GM12872 (cell line): ENCODE results near the gene CACNA2D2.

ENCODE experiments used
- CTCF ChIP-seq: IDR thresholded peaks from 3 replicates; pipeline ENCODE4 v1.5.1; 2011; ENCODE audit warnings: low read depth, mild to moderate bottlenecking, low read length, moderate library complexity; ENCODE audit not compliant: insufficient read depth

CACNA2D2 gene

GRCh38 chr3:50470658-50471057, 32.8 kb downstream of the CACNA2D2 start:
- TF ChIP-seq CTCF: no peak

GRCh38 chr3:50467919-50468318, 35.5 kb downstream of the CACNA2D2 start:
- no peak for TF ChIP-seq CTCF

DNA sequence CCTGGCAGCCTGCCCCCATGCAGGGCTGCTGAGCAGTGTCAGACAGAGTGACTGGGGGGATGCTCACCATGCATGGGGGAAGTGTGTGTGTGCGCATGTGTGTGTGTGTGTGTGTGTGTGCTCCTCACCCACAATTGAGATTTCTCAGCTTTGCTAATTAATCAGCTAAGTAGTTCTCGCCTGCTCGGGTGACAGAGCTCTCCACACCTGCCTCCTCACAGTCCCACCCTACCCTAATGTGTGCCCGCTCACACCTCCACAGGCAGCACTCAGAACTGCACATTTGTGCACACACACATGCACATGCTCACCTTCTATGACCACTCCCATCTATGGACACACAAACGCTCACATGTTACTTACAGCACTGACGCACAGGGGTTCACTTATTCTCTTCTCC, 37.3 kb downstream of the CACNA2D2 start:
- peak; percentile 21; the same call in 1 of the 3 replicates for TF ChIP-seq CTCF

DNA sequence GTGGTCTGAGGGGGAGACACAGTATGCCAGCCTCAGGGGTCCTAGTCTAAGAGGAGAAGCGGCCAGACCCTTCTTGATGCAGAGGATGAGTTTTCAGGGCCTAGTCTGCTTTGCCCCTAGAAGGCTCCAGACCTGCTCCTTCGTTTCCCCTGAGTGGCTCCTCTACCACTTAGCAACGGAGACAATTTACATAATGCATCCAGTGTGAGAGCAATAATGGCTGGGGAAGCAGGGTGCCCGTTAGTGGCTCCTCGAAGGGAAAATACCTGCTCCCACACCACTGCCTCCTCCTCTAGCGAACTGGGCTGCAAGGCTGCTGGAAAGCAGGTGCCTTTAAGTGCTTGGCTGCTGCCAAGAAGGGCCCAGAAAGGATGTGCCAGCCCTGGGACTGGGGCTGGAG, 38.9 kb downstream of the CACNA2D2 start:
- no peak for TF ChIP-seq CTCF

- no peak for TF ChIP-seq CTCF
Measured at GRCh38 chr3:50459785-50460184, 43.6 kb downstream of the CACNA2D2 start.

DNA sequence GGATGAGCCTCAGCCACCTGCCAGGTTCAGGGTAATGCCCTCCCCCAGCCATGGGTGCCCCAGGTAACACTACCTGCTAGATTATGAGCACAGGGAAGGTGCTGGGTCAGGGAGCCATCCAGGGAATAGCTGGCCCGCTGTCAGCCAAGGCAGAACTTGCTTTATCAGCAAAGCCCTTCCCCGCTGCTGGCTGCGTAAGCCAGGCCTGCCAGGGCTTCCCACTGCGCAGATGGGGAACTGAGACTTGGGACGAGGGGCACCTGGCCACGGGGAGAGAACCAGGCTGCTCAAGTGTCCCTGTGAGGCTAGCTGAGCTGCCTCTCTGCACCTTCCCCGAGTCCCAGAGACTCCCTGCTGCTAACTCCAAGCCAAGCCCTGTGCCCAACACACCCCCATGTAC, 45.4 kb downstream of the CACNA2D2 start:
- no peak for TF ChIP-seq CTCF

DNA sequence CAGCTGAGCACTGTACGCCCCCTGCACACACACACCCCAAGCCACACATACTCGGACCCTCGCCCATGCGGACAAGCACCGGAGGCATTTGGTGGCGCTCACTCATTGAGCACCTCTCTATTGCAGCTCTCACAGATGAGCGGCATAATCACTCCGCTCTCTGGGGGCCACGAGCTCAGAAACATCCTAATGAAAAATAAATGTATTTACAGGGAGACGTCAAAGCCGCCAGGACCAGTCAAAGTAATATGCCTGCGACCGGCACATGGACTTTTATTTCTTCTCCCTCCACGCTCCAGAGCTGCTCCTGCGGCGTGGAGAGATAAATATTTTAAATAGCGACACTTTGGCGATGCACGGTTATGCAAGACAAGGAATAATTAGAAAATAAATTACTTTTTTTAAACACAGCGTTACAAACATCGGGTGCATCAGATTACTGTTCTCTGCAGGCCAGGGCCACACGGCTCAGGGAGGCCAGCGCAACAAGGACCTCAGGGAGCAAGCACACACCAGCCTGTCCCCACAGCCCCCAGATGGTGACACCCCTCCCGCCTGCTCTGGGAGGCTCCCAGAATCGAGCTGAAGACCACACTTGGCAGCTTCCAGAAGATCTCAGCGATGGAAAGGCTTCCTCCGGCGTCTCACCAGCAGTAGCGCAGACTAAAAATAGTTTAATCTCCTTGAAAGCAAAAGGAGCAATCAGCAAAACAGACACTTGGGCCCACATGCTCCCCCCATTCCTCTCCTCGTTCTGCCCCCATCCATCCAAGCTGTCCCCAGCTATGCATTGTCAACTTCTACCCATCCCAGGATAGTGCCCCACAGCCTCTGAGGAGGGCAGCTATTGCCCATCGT, 48.0 kb downstream of the CACNA2D2 start:
- TF ChIP-seq CTCF: no peak
